Transverse colon (tissue), 4 donors: ENCODE results near the gene PDIA5.

Experiments
- CTCF ChIP-seq, 5 experiments: fragments of 200-600 bp in 3 of 5; fragments of 450-650 bp in 2 of 5; sonication (generic) in 3 of 5; IDR thresholded peaks; 1 replicate in 2 of 5; 2 replicates in 3 of 5; pipeline ENCODE4 v1.5.1; 2016 to 2017; ENCODE audit warnings: antibody characterized with exemption in 5 of 5, inconsistent platforms in 3 of 5, mild to moderate bottlenecking in 2 of 5, moderate library complexity in 1 of 5
- POLR2A ChIP-seq: fragments of 450-650 bp; IDR thresholded peaks from one replicate; pipeline ENCODE4 v1.6.1; 2016; ENCODE audit warnings: antibody characterized with exemption, mild to moderate bottlenecking, moderate library complexity
- POLR2AphosphoS5 ChIP-seq, 3 donors: sonication (generic); formaldehyde crosslinking; IDR thresholded peaks; one replicate each; pipeline ENCODE4 v1.6.1; 2016; ENCODE audit warnings: antibody characterized with exemption in 3 of 3

GRCh38 chr3:123194552-123194951 lies 127.7 kb downstream of the PDIA5 start:
- TF ChIP-seq CTCF (IDR thresholded peaks at IDR 0.05) = peak; percentile 17 to 51 (median 29)
- TF ChIP-seq POLR2AphosphoS5 (IDR thresholded peaks at IDR 0.05) = no peak
- no peak for TF ChIP-seq POLR2A
